Measurements from ENCODE around the gene ECPAS. TPM values are rescaled to one million over a fixed set of nuclear protein-coding genes. Genes with fewer than 3 reads are reported as not detected.

The ECPAS gene
- total RNA-seq, 1 experiment from 2014 or later = 69.4 TPM

DNA sequence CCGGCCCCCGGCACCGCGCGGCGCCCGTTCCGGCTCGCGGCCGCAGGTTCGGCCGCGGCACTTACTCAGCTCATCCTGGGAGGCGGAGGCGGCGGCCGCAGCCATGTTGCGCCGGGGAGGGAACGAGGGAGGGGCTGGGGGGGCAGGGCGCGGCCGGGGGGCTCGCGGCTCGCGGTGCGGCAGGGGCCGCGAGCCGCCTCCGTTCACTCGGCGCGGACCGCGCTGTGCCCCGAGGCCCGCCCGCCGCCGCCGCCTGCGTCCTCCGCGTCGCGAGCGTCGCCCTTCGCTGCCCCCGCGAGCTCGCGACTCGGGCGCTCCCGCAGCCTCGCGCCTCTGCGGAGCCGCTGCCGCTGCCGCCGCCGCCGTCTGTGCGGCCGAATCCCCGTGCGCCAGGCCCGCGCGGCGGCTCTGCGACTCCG, 735 bp downstream of the ECPAS start:
- in situ Hi-C loops (cut with HindIII; ENCODE audit: low pct_unique_long_range_greater_than_20kb, low sequenced_read_pairs) = no loop called here

GRCh38 chr9:111482694-111483438, 1.3 kb downstream of the ECPAS start:
- Histone ChIP-seq H3K36me3 (ENCODE audit: control insufficient read depth, insufficient read depth, low read length) (no peaks in the 10 kb centered on the region; the same call in 1 of the 2 replicates), H3K27me3 (ENCODE audit: control insufficient read depth, insufficient read depth, low read length) (no peaks in the 10 kb centered on the region), H3K9me3 (ENCODE audit: control insufficient read depth, insufficient read depth, low read depth, low read length) (no peaks in the 10 kb centered on the region), H3K4me1 (ENCODE audit: control insufficient read depth, insufficient read depth, low read length) (no peaks in the 10 kb centered on the region; the same call in 1 of the 2 replicates), H3K27ac (ENCODE audit: low read length) (peak overlapping the region; percentile 83), H3K4me3 (ENCODE audit: low read depth in 2 of 2, low read length in 2 of 2) (peak overlapping the region; percentile 71 to 76)
- in situ Hi-C loops (cut with HindIII; ENCODE audit: low pct_unique_long_range_greater_than_20kb, low sequenced_read_pairs) = no loop called here
- intact Hi-C loops (cut with micrococcal nuclease; ENCODE audit: unreplicated experiment) = no loop called here
- ATAC-seq (peak; percentile 67), DNase-seq (ENCODE audit: low read depth, low spot score) (no peak)
- no peak for TF ChIP-seq SIN3A (IDR thresholded peaks at IDR 0.05; ENCODE audit: borderline replicate concordance, insufficient read depth, low read depth, low read length)
- no peak for TF ChIP-seq CTCF (IDR thresholded peaks at IDR 0.05)
- TF ChIP-seq, protein P1, sequence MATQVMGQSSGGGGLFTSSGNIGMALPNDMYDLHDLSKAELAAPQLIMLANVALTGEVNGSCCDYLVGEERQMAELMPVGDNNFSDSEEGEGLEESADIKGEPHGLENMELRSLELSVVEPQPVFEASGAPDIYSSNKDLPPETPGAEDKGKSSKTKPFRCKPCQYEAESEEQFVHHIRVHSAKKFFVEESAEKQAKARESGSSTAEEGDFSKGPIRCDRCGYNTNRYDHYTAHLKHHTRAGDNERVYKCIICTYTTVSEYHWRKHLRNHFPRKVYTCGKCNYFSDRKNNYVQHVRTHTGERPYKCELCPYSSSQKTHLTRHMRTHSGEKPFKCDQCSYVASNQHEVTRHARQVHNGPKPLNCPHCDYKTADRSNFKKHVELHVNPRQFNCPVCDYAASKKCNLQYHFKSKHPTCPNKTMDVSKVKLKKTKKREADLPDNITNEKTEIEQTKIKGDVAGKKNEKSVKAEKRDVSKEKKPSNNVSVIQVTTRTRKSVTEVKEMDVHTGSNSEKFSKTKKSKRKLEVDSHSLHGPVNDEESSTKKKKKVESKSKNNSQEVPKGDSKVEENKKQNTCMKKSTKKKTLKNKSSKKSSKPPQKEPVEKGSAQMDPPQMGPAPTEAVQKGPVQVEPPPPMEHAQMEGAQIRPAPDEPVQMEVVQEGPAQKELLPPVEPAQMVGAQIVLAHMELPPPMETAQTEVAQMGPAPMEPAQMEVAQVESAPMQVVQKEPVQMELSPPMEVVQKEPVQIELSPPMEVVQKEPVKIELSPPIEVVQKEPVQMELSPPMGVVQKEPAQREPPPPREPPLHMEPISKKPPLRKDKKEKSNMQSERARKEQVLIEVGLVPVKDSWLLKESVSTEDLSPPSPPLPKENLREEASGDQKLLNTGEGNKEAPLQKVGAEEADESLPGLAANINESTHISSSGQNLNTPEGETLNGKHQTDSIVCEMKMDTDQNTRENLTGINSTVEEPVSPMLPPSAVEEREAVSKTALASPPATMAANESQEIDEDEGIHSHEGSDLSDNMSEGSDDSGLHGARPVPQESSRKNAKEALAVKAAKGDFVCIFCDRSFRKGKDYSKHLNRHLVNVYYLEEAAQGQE (IDR thresholded peaks at IDR 0.05; ENCODE audit: insufficient read depth in 1 of 2, low read depth in 2 of 2, low read length in 1 of 2) = no peak
- ChIA-PET CTCF (interaction anchor here (0.6 kb wide), 2 partner anchors 47 to 585 kb away, joined by 3 to 5 read pairs; no protein-coding TSS in a partner anchor), POLR2A (interaction anchor here (0.7 kb wide), 1 partner anchor 611 kb away, joined by 3 read pairs; no protein-coding TSS in a partner anchor)
- no TSS peak for BruUV-seq (replicated peaks)

More for the DNA sequence above, 735 bp downstream of the ECPAS start:
- H3K4me3 ChIP-seq (ENCODE audit: low read depth in 2 of 2, low read length in 2 of 2) = peak overlapping the region; percentile 71 to 76; a peak in 3 of 4 replicates
- TF ChIP-seq POLR2AphosphoS5 (IDR thresholded peaks at IDR 0.05; ENCODE audit: low read depth, low read length) (no peak), TCF7L2 (IDR thresholded peaks at IDR 0.05; ENCODE audit: low read depth, low read length) (no peak), SIN3A (IDR thresholded peaks at IDR 0.05; ENCODE audit: borderline replicate concordance, insufficient read depth, low read depth, low read length) (no peak), CTCF (IDR thresholded peaks at IDR 0.05) (no peak)
- TF ChIP-seq, protein P1 (IDR thresholded peaks at IDR 0.05; ENCODE audit: insufficient read depth in 1 of 2, low read depth in 2 of 2, low read length in 1 of 2) = no peak
- ChIA-PET POLR2A (interaction anchor here (0.7 kb wide), 1 partner anchor 610 kb away, joined by 3 read pairs; no protein-coding TSS in a partner anchor), CTCF (interaction anchor here (0.6 kb wide), 2 partner anchors 46 to 586 kb away, joined by 3 to 5 read pairs; no protein-coding TSS in a partner anchor)
- no peaks in the 10 kb centered on the region; the same call in 1 of the 2 replicates for H3K4me1 ChIP-seq (ENCODE audit: control insufficient read depth, insufficient read depth, low read length)
- H3K36me3 ChIP-seq (ENCODE audit: control insufficient read depth, insufficient read depth, low read length) = no peaks in the 10 kb centered on the region; the same call in 1 of the 2 replicates
- intact Hi-C loops (cut with micrococcal nuclease; ENCODE audit: unreplicated experiment) = no loop called here
- H3K9me3 ChIP-seq (ENCODE audit: control insufficient read depth, insufficient read depth, low read depth, low read length) = no peaks in the 10 kb centered on the region
- DNase-seq (ENCODE audit: low read depth, low spot score) (no peak), ATAC-seq (peak; percentile 76)
- BruUV-seq (replicated peaks) = no TSS peak
- no peaks in the 10 kb centered on the region for H3K27me3 ChIP-seq (ENCODE audit: control insufficient read depth, insufficient read depth, low read length)
- no peak overlapping the region for H3K27ac ChIP-seq (ENCODE audit: low read length)
